ENCODE results near the gene TH.

TH gene

GRCh38 chr11:2136209-2136951 is 35.2 kb downstream of the TH start:
- Mint-ChIP-seq H3K4me3 (peak overlapping the region; percentile 27), H3K4me1 (peaks cover 14% of the 10 kb centered on the region), H3K36me3 (no peaks in the 10 kb centered on the region), H3K9me3 (peaks cover 3% of the 10 kb centered on the region), H3K27me3 (peaks cover 37% of the 10 kb centered on the region), H3K27ac (no peak overlapping the region)
- DNase-seq (ENCODE audit: low spot score in 2 of 2) (no peak), ATAC-seq (ENCODE audit: low read depth) (no peak)

- ATAC-seq (ENCODE audit: low read depth) (no peak), DNase-seq (ENCODE audit: low spot score in 2 of 2) (no peak)
- no peak overlapping the region for H3K4me3 Mint-ChIP-seq
- H3K9me3 Mint-ChIP-seq: peaks cover 5% of the 10 kb centered on the region
- no peak overlapping the region for H3K27ac Mint-ChIP-seq
- H3K4me1 Mint-ChIP-seq: peaks cover 14% of the 10 kb centered on the region
- peaks cover 34% of the 10 kb centered on the region for H3K27me3 Mint-ChIP-seq
- no peaks in the 10 kb centered on the region for H3K36me3 Mint-ChIP-seq
Observed at GRCh38 chr11:2135648-2136201, 35.9 kb downstream of the TH start.

- DNase-seq (ENCODE audit: low spot score in 2 of 2) (no peak), ATAC-seq (ENCODE audit: low read depth) (no peak)
- no peak overlapping the region for H3K27ac Mint-ChIP-seq
- H3K4me3 Mint-ChIP-seq: no peak overlapping the region
- H3K4me1 Mint-ChIP-seq: peaks cover 14% of the 10 kb centered on the region
- peaks cover 5% of the 10 kb centered on the region for H3K9me3 Mint-ChIP-seq
- peaks cover 34% of the 10 kb centered on the region for H3K27me3 Mint-ChIP-seq
- no peaks in the 10 kb centered on the region for H3K36me3 Mint-ChIP-seq
Observed at GRCh38 chr11:2135018-2135569, 36.5 kb downstream of the TH start.

- Mint-ChIP-seq H3K4me3 (no peak overlapping the region), H3K4me1 (peaks cover 14% of the 10 kb centered on the region), H3K27ac (no peak overlapping the region), H3K36me3 (no peaks in the 10 kb centered on the region), H3K9me3 (peaks cover 5% of the 10 kb centered on the region), H3K27me3 (peaks cover 34% of the 10 kb centered on the region)
- no peak for ATAC-seq (ENCODE audit: low read depth)
- DNase-seq (ENCODE audit: low spot score in 2 of 2): no peak
Observed at GRCh38 chr11:2134022-2135010, 37.3 kb downstream of the TH start.

- no peaks in the 10 kb centered on the region for H3K36me3 Mint-ChIP-seq
- H3K27me3 Mint-ChIP-seq: peaks cover 33% of the 10 kb centered on the region
- DNase-seq (ENCODE audit: low spot score in 2 of 2) (no peak), ATAC-seq (ENCODE audit: low read depth) (no peak)
- no peak overlapping the region for H3K27ac Mint-ChIP-seq
- H3K9me3 Mint-ChIP-seq: peaks cover 5% of the 10 kb centered on the region
- H3K4me3 Mint-ChIP-seq: no peak overlapping the region
- peaks cover 13% of the 10 kb centered on the region for H3K4me1 Mint-ChIP-seq
Observed at GRCh38 chr11:2133241-2134021, 38.2 kb downstream of the TH start.

- Mint-ChIP-seq H3K27ac (no peak overlapping the region), H3K9me3 (peaks cover 5% of the 10 kb centered on the region), H3K36me3 (no peaks in the 10 kb centered on the region), H3K4me3 (no peak overlapping the region), H3K27me3 (peaks cover 31% of the 10 kb centered on the region), H3K4me1 (peaks cover 9% of the 10 kb centered on the region)
- ATAC-seq (ENCODE audit: low read depth): no peak
- DNase-seq (ENCODE audit: low spot score in 2 of 2): no peak
Observed at GRCh38 chr11:2132874-2133240, 38.8 kb downstream of the TH start.

GRCh38 chr11:2132246-2132645 is 39.4 kb downstream of the TH start:
- Mint-ChIP-seq H3K9me3 (peaks cover 5% of the 10 kb centered on the region), H3K27ac (no peak overlapping the region), H3K36me3 (no peaks in the 10 kb centered on the region), H3K4me1 (peaks cover 4% of the 10 kb centered on the region), H3K27me3 (peaks cover 27% of the 10 kb centered on the region), H3K4me3 (no peak overlapping the region)
- ATAC-seq (ENCODE audit: low read depth): no peak
- DNase-seq (ENCODE audit: low spot score in 2 of 2): no peak

- peaks cover under 1% of the 10 kb centered on the region for H3K4me1 Mint-ChIP-seq
Observed at GRCh38 chr11:2131371-2132236, 40.0 kb downstream of the TH start.

GRCh38 chr11:2130881-2131352 is 40.7 kb downstream of the TH start:
- DNase-seq (ENCODE audit: low spot score in 2 of 2): no peak
- no peak overlapping the region for H3K4me3 Mint-ChIP-seq
- H3K36me3 Mint-ChIP-seq: peaks cover 4% of the 10 kb centered on the region
- peaks cover 12% of the 10 kb centered on the region for H3K9me3 Mint-ChIP-seq
- ATAC-seq (ENCODE audit: low read depth): no peak
- no peaks in the 10 kb centered on the region for H3K4me1 Mint-ChIP-seq
- H3K27me3 Mint-ChIP-seq: peaks cover 30% of the 10 kb centered on the region
- no peak overlapping the region for H3K27ac Mint-ChIP-seq

More at GRCh38 chr11:2131371-2132236, 40.0 kb downstream of the TH start:
- Mint-ChIP-seq H3K4me3 (no peak overlapping the region), H3K9me3 (peaks cover 6% of the 10 kb centered on the region), H3K27ac (no peak overlapping the region), H3K27me3 (peaks cover 27% of the 10 kb centered on the region), H3K36me3 (no peaks in the 10 kb centered on the region)
- ATAC-seq (ENCODE audit: low read depth) (no peak), DNase-seq (ENCODE audit: low spot score in 2 of 2) (no peak)

GRCh38 chr11:2129699-2130366 is 41.8 kb downstream of the TH start:
- H3K27ac Mint-ChIP-seq: no peak overlapping the region
- peaks cover 4% of the 10 kb centered on the region for H3K36me3 Mint-ChIP-seq
- peaks cover 18% of the 10 kb centered on the region for H3K9me3 Mint-ChIP-seq
- H3K4me1 Mint-ChIP-seq: peaks cover 4% of the 10 kb centered on the region
- no peak overlapping the region for H3K4me3 Mint-ChIP-seq
- ATAC-seq (ENCODE audit: low read depth): no peak
- DNase-seq (ENCODE audit: low spot score in 2 of 2): no peak
- peaks cover 37% of the 10 kb centered on the region for H3K27me3 Mint-ChIP-seq

- no peak overlapping the region for H3K4me3 Mint-ChIP-seq
- ATAC-seq (ENCODE audit: low read depth) (no peak), DNase-seq (ENCODE audit: low spot score in 2 of 2) (no peak)
- peaks cover 40% of the 10 kb centered on the region for H3K27me3 Mint-ChIP-seq
- peaks cover 21% of the 10 kb centered on the region for H3K9me3 Mint-ChIP-seq
- H3K36me3 Mint-ChIP-seq: peaks cover 4% of the 10 kb centered on the region
- H3K27ac Mint-ChIP-seq: no peak overlapping the region
- H3K4me1 Mint-ChIP-seq: peaks cover 4% of the 10 kb centered on the region
Observed at GRCh38 chr11:2129308-2129698, 42.3 kb downstream of the TH start.

All from memory B cell (primary cell).